Measurements from ENCODE around the gene KIRREL1. TPM values are rescaled to one million over a fixed set of nuclear protein-coding genes. Genes with fewer than 3 reads are reported as not detected.

KIRREL1 gene
- total and polyA plus RNA-seq, 2 of the 8 experiments (the other 6 are each of a cell fraction or from before 2014, with no cell fraction given), result 14.2 to 39.0 TPM

GRCh38 chr1:158149175-158149574 is 155.7 kb downstream of the KIRREL1 start (continued):
- TF ChIP-seq, protein P1, sequence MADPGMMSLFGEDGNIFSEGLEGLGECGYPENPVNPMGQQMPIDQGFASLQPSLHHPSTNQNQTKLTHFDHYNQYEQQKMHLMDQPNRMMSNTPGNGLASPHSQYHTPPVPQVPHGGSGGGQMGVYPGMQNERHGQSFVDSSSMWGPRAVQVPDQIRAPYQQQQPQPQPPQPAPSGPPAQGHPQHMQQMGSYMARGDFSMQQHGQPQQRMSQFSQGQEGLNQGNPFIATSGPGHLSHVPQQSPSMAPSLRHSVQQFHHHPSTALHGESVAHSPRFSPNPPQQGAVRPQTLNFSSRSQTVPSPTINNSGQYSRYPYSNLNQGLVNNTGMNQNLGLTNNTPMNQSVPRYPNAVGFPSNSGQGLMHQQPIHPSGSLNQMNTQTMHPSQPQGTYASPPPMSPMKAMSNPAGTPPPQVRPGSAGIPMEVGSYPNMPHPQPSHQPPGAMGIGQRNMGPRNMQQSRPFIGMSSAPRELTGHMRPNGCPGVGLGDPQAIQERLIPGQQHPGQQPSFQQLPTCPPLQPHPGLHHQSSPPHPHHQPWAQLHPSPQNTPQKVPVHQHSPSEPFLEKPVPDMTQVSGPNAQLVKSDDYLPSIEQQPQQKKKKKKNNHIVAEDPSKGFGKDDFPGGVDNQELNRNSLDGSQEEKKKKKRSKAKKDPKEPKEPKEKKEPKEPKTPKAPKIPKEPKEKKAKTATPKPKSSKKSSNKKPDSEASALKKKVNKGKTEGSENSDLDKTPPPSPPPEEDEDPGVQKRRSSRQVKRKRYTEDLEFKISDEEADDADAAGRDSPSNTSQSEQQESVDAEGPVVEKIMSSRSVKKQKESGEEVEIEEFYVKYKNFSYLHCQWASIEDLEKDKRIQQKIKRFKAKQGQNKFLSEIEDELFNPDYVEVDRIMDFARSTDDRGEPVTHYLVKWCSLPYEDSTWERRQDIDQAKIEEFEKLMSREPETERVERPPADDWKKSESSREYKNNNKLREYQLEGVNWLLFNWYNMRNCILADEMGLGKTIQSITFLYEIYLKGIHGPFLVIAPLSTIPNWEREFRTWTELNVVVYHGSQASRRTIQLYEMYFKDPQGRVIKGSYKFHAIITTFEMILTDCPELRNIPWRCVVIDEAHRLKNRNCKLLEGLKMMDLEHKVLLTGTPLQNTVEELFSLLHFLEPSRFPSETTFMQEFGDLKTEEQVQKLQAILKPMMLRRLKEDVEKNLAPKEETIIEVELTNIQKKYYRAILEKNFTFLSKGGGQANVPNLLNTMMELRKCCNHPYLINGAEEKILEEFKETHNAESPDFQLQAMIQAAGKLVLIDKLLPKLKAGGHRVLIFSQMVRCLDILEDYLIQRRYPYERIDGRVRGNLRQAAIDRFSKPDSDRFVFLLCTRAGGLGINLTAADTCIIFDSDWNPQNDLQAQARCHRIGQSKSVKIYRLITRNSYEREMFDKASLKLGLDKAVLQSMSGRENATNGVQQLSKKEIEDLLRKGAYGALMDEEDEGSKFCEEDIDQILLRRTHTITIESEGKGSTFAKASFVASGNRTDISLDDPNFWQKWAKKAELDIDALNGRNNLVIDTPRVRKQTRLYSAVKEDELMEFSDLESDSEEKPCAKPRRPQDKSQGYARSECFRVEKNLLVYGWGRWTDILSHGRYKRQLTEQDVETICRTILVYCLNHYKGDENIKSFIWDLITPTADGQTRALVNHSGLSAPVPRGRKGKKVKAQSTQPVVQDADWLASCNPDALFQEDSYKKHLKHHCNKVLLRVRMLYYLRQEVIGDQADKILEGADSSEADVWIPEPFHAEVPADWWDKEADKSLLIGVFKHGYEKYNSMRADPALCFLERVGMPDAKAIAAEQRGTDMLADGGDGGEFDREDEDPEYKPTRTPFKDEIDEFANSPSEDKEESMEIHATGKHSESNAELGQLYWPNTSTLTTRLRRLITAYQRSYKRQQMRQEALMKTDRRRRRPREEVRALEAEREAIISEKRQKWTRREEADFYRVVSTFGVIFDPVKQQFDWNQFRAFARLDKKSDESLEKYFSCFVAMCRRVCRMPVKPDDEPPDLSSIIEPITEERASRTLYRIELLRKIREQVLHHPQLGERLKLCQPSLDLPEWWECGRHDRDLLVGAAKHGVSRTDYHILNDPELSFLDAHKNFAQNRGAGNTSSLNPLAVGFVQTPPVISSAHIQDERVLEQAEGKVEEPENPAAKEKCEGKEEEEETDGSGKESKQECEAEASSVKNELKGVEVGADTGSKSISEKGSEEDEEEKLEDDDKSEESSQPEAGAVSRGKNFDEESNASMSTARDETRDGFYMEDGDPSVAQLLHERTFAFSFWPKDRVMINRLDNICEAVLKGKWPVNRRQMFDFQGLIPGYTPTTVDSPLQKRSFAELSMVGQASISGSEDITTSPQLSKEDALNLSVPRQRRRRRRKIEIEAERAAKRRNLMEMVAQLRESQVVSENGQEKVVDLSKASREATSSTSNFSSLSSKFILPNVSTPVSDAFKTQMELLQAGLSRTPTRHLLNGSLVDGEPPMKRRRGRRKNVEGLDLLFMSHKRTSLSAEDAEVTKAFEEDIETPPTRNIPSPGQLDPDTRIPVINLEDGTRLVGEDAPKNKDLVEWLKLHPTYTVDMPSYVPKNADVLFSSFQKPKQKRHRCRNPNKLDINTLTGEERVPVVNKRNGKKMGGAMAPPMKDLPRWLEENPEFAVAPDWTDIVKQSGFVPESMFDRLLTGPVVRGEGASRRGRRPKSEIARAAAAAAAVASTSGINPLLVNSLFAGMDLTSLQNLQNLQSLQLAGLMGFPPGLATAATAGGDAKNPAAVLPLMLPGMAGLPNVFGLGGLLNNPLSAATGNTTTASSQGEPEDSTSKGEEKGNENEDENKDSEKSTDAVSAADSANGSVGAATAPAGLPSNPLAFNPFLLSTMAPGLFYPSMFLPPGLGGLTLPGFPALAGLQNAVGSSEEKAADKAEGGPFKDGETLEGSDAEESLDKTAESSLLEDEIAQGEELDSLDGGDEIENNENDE (IDR thresholded peaks at IDR 0.05; ENCODE audit: insufficient replicate concordance, low read length), result no peak
- TF ChIP-seq EZH2 (IDR thresholded peaks at IDR 0.05; ENCODE audit: low read depth, low read length, severe bottlenecking) (no peak), SP4 (IDR thresholded peaks at IDR 0.05; ENCODE audit: low read length) (no peak), RAD21 (IDR thresholded peaks at IDR 0.05 in 1 of 2, conservative IDR thresholded peaks at IDR 0.05 in 1 of 2; ENCODE audit: low read depth in 2 of 2, low read length in 2 of 2) (no peak), PHF8 (conservative IDR thresholded peaks at IDR 0.05; ENCODE audit: low read depth, low read length) (no peak), GTF2F1 (IDR thresholded peaks at IDR 0.05; ENCODE audit: borderline replicate concordance, low read depth, low read length) (no peak), NANOG (IDR thresholded peaks at IDR 0.05; ENCODE audit: insufficient read depth, low read depth, low read length, poor library complexity, severe bottlenecking) (no peak)
